Measurements from ENCODE around the gene SAMSN1.
"Not testable (repeated sequence)": the region's sequence is repeated elsewhere in the genome, so short reads cannot be mapped to it uniquely, and the experiment has no call there.

Gene SAMSN1

GRCh38 chr21:14562959-14563358, 16.8 kb upstream of the SAMSN1 start:
- DNase-seq, result no peak

DNA sequence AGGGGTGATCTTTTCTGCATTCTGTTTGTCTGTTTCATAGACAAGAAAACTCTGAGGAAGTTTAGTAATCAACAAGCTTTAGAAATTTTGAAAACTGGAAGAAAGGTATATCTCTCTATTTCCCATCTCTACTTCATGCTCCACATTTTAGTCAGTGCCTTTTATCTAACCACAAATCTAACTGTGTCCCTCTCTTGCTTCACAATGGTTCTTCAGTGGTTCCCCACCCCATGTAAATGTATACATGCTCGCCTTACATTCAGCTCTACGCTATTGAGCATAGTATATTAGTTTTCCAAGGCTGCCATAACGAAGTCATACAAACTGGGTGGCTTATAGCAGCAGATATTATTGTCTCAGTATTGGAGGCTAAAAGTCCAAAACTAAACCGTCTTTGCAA, 14.4 kb upstream of the SAMSN1 start:
- DNase-seq, result no peak

DNA sequence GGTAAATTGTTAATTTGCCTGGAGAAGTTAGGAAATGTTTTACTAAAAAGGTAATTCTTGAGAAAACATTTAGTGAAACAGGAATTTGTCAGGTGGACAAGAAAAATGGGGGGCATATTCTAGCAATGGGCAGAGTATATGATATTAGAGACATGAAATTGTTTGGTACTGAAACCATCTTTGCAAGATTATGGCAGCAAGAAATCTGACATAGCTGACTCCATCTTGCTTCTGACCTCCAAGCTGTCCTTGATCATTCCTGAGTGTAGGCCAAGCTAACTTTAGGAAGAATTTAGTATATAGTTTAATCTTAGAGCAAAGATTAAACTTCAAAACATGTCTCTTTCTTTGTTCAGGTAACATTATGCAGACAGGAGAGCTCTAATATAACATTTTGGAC, 14.0 kb upstream of the SAMSN1 start:
- DNase-seq, result no peak

DNA sequence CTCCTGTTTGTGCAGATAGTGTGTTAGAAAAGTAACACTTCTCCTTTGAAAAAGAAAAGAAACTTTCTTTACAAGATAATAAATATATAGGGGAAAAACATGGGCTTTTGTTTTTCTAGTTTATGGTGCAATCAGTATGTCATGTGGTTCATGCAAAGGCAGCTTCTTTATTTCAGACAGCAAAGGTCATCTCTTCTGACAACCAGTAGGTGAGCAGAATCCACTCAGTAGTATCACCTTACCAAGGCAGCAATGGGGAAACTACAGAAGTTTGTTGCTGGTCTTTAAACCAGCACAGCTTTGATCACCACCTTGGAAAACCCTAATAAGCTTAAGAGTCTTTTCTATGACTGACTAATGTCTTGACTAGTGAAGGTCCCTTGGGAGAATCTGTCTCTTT, 13.0 kb upstream of the SAMSN1 start:
- no peak for DNase-seq

DNA sequence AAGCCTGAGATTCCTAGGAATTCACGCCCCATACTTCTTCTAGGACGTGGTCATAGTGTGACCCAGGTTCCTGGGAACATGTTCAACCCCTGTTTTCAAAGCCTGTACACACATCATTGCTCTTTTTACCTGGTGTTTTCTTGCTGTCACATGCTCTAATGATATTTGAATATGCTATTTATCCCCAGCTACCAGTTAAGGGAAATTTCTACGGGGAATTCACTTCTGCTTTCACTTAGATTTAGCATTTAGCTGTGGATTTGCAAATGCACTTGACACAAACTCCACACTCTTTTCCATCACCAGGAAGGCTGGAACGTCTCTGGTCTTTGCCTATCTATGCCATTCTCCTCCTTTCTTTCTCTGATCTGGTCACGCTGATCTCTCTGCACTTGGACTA, 11.3 kb upstream of the SAMSN1 start:
- DNase-seq, result no peak

DNA sequence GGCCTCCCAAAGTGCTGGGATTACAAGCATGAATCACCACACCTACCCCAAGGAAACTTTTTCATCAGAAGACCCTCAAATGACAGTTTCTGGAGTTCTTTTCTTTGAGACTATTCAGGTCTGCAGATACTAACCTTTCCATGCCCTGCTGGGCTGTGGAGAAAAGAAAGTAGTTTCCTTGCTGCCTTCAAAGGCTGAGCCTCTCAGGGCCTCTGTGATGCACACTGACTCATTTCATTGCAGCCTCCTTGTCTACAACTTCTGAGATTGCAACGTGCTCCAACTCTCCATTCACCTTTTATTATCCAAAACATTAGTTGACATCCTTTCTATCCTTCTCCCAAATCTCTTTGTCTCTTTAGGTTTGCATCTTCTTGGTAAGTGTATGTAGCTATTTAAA, 8.8 kb upstream of the SAMSN1 start:
- no peak for DNase-seq

GRCh38 chr21:14553422-14553821, 7.3 kb upstream of the SAMSN1 start:
- DNase-seq, result no peak

GRCh38 chr21:14551741-14552140, 5.6 kb upstream of the SAMSN1 start:
- DNase-seq, result no peak

DNA sequence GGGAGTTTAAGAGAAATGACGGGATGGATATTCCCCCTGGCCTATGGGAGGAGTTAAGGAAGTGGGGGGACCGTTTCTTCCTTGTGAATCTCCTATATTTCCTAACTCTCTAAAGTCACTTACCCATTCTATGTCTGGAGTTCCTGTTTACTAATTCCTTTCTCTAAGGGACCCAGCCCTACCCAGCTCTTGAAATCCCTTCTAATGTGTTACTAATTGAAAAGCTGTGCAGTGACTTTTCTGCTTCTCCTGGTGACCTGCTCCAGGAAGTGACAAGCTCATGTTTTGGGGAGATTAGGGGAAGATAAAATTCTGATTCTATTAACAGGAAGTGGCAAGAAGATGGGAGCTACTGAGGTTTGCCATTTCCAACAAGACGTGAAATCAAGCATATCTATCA, 4.0 kb upstream of the SAMSN1 start:
- DNase-seq, result no peak

DNA sequence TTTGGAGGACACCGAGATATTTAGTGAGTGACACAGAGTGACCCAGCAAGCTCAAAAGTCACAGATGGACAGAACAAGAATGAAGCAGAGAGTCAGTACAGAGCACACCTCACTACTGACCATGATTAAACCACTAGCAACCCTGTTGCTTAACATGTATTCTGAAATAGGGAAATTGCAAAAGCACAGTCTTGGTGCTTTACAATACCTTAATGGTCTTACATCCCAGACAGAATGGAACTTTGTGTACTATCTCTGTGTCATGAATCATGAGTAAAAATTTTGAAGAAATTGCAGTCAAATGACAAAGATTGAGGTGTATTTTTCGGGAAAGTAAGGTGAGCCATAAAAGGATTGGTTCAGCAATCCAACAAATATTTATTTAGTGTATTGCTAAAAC, 2.7 kb upstream of the SAMSN1 start:
- DNase-seq, result no peak

DNA sequence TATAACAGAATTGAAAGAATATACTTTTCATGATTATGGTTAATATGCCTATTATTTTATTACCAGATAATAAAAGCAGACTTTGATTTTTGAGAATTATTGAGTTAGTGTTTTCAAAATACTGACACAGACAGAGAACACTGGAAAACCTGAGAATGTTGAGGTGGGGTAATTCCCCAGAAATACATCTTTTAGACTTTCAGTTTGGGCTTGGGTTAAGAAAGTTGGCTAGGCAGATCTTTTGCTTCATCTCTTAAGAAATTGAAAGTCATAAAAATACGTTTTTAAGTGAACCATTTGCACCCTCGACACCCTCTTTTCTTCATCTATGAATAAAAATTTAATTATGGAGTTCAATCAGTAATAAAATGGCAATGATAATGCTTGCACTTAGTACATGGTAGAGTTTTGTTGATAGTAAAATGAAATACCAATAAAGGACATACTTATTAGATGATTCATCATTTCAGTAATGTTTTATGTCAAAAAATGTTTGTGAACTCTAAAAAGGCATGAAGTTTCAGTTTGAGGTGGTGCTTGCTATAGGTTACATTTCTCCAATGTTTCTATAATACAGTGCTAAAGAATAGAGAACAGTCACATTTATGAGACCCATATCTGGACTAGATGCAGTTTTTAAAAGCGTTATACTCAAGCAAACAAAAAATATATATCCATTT, 1.9 kb upstream of the SAMSN1 start:
- DNase-seq, result no peak

- DNase-seq, result not testable (repeated sequence)
Observed at GRCh38 chr21:14546719-14547118, 604 bp upstream of the SAMSN1 start.

DNA sequence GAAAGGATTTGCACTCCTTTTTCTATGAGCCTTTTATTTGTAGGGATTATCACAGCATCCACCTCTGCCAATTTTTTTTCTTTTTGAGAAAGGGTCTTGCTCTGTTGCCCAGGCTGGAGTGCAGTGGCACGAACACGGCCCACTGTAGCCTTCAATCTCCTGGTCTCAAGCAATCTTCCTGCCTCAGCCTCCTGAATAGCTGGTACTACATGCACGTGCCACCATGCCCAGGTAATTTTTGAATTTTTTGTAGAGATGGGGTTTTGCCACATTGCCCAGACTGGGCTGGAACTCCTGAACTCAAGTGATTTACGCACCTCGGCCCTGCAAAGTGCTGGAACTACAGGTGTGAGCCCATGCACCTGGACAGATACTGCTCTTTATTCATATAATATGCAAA, 2.1 kb downstream of the SAMSN1 start:
- DNase-seq, result no peak

DNA sequence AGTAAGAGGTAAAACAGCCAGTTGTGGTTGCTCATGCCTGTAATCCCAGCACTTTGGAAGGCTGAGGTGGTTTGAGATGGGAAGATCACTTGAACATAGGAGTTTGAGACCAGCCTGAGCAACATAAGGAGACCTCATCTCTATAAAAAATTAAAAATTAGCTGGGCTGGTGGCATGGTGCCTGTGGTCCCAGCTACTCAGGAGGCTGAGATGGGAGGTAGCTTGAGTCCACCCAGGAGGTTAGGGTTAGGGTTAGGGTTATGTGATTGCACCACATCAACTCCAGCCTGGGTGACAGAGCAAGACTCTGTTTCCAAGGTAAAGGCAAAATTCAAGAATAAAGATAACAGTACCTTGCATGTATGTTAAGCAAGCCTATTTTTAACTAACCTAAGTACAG, 3.5 kb downstream of the SAMSN1 start:
- DNase-seq, result no peak

- DNase-seq, result no peak
Observed at GRCh38 chr21:14541841-14542490, 4.1 kb downstream of the SAMSN1 start.

- DNase-seq, result no peak
Observed at GRCh38 chr21:14538483-14538882, 7.6 kb downstream of the SAMSN1 start.

- no peak for DNase-seq
Observed at GRCh38 chr21:14536929-14537328, 9.2 kb downstream of the SAMSN1 start.

- no peak for DNase-seq
Observed at GRCh38 chr21:14535702-14536101, 10.4 kb downstream of the SAMSN1 start.

DNA sequence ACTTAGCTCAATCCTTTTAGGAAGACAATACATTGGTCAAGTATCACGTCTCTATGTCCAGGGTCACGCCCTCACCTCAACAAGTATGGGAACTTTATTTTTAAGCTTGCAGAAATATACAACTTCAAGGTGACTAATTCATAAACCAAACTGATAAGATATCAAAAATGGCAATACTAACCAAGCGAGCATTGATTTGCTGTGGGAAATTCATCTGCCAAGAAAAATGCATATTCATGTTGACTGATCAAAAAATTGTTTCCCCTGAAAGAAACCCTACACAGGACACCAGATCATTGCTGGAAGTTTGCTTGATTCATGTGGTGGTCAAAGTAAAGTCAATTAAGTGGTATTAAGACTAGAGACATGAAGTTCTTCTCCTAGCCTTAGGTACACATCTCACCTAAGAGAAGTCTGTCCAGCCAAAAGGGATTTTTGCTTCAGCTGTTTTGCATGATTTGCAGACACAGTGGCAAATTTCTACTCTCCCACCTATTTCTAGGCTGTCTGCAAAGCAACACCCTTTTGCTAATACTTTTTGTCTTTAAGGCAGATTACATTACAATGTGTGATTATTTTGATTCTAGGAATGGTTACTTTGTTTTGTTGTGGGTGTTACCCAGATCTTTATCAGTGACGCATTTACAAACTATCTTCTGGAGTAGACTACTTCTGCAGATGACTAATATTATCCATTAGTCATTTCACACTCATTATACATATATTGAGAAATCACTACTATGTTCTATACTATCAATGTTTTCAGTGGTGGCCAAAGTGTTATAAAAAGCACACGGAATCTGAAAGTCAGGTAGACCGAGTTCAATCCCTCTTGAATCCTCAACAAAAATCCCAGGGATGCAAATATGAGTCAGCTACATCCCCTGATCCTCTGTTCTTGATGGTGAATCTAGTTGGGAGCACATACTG, 12.4 kb downstream of the SAMSN1 start:
- DNase-seq, result no peak

GRCh38 chr21:14531757-14532316, 14.3 kb downstream of the SAMSN1 start:
- no peak for DNase-seq

GRCh38 chr21:14530592-14530991, 15.5 kb downstream of the SAMSN1 start:
- no peak for DNase-seq

GRCh38 chr21:14528815-14529214, 17.3 kb downstream of the SAMSN1 start:
- no peak for DNase-seq

All from eye (tissue), 1 donor.